ENCODE data around the gene THADA.

GRCh38 chr2:43216629-43217028 is 379.2 kb downstream of the THADA start:
- TF ChIP-seq CTCF (IDR thresholded peaks at IDR 0.05) (no peak), POLR2AphosphoS5 (IDR thresholded peaks at IDR 0.05) (no peak), POLR2A (IDR thresholded peaks at IDR 0.05) (no peak)

Data from suprapubic skin (tissue), 4 donors.